AG10803 (cell line): ENCODE results near the gene ZNF319.
A peak's percentile ranks its signal among the peaks of the same experiment; 100 is the strongest.

Source experiments
- DNase-seq: peaks from one replicate; pipeline ENCODE4 v3.0.0; 2010; ENCODE audit warnings: low read depth
- H3K4me3 ChIP-seq: 2 replicates; pipeline ENCODE4 v1.5.1; 2011; ENCODE audit warnings: mild to moderate bottlenecking, low read length, control low read depth
- CTCF ChIP-seq: conservative IDR thresholded peaks from 2 replicates; pipeline ENCODE4 v1.5.1; 2011; ENCODE audit warnings: mild to moderate bottlenecking, low read length, control low read depth, inconsistent platforms

Gene ZNF319

GRCh38 chr16:57977418-57978069, 22.9 kb downstream of the ZNF319 start:
- no peak overlapping the region for H3K4me3 ChIP-seq
- TF ChIP-seq CTCF = no peak
- DNase-seq = no peak

GRCh38 chr16:57976331-57976796, 24.1 kb downstream of the ZNF319 start:
- H3K4me3 ChIP-seq = no peak overlapping the region
- peak; percentile 38 for DNase-seq
- TF ChIP-seq CTCF = no peak

GRCh38 chr16:57972306-57972705, 28.2 kb downstream of the ZNF319 start:
- TF ChIP-seq CTCF = no peak
- no peak for DNase-seq
- no peak overlapping the region for H3K4me3 ChIP-seq

GRCh38 chr16:57971848-57972247, 28.6 kb downstream of the ZNF319 start:
- TF ChIP-seq CTCF = no peak
- no peak overlapping the region for H3K4me3 ChIP-seq
- DNase-seq = no peak

- TF ChIP-seq CTCF = no peak
- H3K4me3 ChIP-seq = no peak within 1 kb of the TSS
- DNase-seq = no peak
These were observed 29.5 kb downstream of the ZNF319 start, which contains the start of gene CNGB1 for GRCh38 chr16:57970970-57971369. Gene CNGB1 (minus strand): TSS chr16:57971128. CDS start chr16:57967286, 3,842 bp downstream.

- TF ChIP-seq CTCF = no peak
These were observed 30.2 kb downstream of the ZNF319 start for GRCh38 chr16:57970319-57970718.

GRCh38 chr16:57969451-57970123, 30.9 kb downstream of the ZNF319 start:
- TF ChIP-seq CTCF = no peak
- no peak for DNase-seq
- H3K4me3 ChIP-seq = no peak overlapping the region

More at GRCh38 chr16:57970319-57970718, 30.2 kb downstream of the ZNF319 start:
- H3K4me3 ChIP-seq = no peak overlapping the region
- DNase-seq = no peak
